ENCODE measurements around the gene ASXL2.
"Not testable (repeated sequence)": the region's sequence is repeated elsewhere in the genome, so short reads cannot be mapped to it uniquely, and the experiment has no call there.

DNA sequence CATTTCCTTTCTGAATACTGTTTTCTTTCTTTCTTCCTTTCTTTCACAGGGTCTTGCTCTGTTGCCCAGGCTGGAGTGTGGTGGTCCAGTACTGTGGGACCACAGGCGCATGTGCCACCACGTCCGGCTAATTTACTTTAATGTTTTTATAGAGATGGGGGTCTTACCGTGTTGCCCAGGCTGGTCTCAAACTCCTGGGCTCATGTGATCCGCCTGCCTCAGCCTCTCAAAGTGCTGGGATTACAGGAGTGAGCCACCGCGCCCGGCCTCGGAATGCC is 35.3 kb upstream of the ASXL2 start:
- TF ChIP-seq, protein P1, sequence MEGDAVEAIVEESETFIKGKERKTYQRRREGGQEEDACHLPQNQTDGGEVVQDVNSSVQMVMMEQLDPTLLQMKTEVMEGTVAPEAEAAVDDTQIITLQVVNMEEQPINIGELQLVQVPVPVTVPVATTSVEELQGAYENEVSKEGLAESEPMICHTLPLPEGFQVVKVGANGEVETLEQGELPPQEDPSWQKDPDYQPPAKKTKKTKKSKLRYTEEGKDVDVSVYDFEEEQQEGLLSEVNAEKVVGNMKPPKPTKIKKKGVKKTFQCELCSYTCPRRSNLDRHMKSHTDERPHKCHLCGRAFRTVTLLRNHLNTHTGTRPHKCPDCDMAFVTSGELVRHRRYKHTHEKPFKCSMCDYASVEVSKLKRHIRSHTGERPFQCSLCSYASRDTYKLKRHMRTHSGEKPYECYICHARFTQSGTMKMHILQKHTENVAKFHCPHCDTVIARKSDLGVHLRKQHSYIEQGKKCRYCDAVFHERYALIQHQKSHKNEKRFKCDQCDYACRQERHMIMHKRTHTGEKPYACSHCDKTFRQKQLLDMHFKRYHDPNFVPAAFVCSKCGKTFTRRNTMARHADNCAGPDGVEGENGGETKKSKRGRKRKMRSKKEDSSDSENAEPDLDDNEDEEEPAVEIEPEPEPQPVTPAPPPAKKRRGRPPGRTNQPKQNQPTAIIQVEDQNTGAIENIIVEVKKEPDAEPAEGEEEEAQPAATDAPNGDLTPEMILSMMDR (IDR thresholded peaks at IDR 0.05; ENCODE audit: insufficient read depth, low read length): not testable (repeated sequence)
- TF ChIP-seq, protein P2, sequence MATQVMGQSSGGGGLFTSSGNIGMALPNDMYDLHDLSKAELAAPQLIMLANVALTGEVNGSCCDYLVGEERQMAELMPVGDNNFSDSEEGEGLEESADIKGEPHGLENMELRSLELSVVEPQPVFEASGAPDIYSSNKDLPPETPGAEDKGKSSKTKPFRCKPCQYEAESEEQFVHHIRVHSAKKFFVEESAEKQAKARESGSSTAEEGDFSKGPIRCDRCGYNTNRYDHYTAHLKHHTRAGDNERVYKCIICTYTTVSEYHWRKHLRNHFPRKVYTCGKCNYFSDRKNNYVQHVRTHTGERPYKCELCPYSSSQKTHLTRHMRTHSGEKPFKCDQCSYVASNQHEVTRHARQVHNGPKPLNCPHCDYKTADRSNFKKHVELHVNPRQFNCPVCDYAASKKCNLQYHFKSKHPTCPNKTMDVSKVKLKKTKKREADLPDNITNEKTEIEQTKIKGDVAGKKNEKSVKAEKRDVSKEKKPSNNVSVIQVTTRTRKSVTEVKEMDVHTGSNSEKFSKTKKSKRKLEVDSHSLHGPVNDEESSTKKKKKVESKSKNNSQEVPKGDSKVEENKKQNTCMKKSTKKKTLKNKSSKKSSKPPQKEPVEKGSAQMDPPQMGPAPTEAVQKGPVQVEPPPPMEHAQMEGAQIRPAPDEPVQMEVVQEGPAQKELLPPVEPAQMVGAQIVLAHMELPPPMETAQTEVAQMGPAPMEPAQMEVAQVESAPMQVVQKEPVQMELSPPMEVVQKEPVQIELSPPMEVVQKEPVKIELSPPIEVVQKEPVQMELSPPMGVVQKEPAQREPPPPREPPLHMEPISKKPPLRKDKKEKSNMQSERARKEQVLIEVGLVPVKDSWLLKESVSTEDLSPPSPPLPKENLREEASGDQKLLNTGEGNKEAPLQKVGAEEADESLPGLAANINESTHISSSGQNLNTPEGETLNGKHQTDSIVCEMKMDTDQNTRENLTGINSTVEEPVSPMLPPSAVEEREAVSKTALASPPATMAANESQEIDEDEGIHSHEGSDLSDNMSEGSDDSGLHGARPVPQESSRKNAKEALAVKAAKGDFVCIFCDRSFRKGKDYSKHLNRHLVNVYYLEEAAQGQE (IDR thresholded peaks at IDR 0.05; ENCODE audit: insufficient replicate concordance, low read depth): not testable (repeated sequence)
- TF ChIP-seq POLR2AphosphoS5 (IDR thresholded peaks at IDR 0.05; ENCODE audit: low read depth); SPI1 (IDR thresholded peaks at IDR 0.05; ENCODE audit: borderline replicate concordance, low read depth); GABPA (IDR thresholded peaks at IDR 0.05; ENCODE audit: low read depth): not testable (repeated sequence)
